ENCODE results near the gene LPO. TPM values are rescaled to one million over a fixed set of nuclear protein-coding genes. Genes with fewer than 3 reads are reported as not detected.

Gene LPO
- total RNA-seq, 1 experiment from 2014 or later, result not detected

- no peak for DNase-seq
- Histone ChIP-seq H3K4me1 (no peaks in the 10 kb centered on the region), H3K4me3 (no peak overlapping the region), H3K27me3 (peaks cover 12% of the 10 kb centered on the region), H3K27ac (no peak overlapping the region), H3K9me3 (replicated peaks) (no peaks in the 10 kb centered on the region), H3K36me3 (no peaks in the 10 kb centered on the region)
These were observed 23.8 kb downstream of the LPO start for GRCh38 chr17:58262149-58262548.

DNA sequence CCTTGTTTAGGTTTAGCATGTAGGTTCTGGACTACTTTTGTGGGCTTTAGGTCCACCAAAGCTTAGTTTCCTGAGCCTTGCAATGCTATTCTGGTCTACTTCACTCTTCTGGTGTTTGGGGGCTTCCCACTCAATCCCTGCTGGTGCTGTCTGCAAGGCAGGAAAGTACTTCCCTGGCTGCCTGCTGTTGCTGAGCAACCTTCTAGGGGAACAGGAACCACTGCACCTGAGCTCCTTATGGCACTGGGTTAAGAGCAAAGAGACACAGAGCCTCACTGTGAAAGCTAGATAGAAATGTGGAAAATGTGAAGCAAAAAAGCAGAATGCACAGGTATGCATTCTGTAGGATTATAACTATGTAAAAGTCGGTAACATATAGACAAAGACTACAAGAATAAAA, 25.4 kb downstream of the LPO start:
- Histone ChIP-seq H3K9me3 (replicated peaks) (no peaks in the 10 kb centered on the region), H3K27ac (no peak overlapping the region), H3K27me3 (peaks cover 12% of the 10 kb centered on the region), H3K36me3 (no peaks in the 10 kb centered on the region), H3K4me3 (no peak overlapping the region), H3K4me1 (no peaks in the 10 kb centered on the region)
- DNase-seq, result no peak

DNA sequence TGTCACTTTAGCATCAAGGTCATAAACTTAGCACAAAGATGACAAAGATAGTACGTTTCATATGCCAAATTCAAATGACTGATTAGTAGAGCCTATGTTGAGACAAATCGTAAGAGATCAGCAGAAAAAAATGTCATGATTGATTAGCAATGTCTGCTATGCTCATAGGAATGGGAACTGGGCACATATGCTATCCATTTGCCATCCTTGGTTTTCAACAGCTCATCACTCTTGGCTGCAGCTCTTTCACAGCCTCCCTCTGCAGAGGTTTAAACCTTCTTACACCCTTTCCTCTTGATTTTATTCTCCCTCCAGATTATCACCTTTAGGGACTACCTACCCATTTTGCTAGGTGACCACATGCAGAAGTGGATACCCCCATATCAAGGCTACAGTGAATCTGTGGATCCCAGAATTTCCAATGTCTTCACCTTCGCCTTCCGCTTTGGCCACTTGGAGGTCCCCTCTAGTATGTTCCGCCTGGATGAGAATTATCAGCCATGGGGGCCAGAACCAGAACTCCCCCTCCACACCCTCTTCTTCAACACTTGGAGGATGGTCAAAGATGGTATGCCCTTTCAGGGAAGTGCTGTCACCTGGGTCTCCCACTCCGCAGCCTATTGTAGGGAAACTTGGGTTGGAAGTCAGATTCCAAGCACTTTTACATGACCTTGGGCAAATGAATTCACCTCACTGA, 26.2 kb downstream of the LPO start:
- H3K4me3 ChIP-seq, result no peak overlapping the region
- no peak overlapping the region for H3K27ac ChIP-seq
- H3K27me3 ChIP-seq, result peaks cover 12% of the 10 kb centered on the region
- H3K36me3 ChIP-seq, result no peaks in the 10 kb centered on the region
- no peak for DNase-seq
- H3K4me1 ChIP-seq, result no peaks in the 10 kb centered on the region
- no peaks in the 10 kb centered on the region for H3K9me3 ChIP-seq (replicated peaks)

DNA sequence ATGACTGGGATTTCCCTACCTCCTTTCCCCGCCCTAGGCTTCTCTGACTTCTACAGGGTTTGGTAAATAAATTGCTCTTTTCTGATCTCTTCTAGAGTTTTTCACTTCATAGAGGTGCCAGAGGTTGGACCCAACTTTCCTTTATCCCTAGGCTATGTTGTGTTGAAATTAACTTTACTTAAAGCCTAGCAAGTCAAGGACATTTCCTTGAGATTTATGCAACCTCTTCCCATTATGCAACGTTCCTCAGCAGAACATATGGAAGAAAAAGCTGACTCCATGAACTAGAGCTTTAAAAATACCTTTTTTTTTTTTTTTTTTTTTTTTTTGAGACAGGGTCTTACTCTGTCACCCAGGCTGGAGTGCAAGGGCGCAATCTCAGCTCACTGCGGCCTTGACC, 26.9 kb downstream of the LPO start:
- Histone ChIP-seq H3K9me3 (replicated peaks) (no peaks in the 10 kb centered on the region), H3K36me3 (no peaks in the 10 kb centered on the region), H3K27me3 (peaks cover 12% of the 10 kb centered on the region), H3K4me1 (no peaks in the 10 kb centered on the region), H3K27ac (no peak overlapping the region), H3K4me3 (no peak overlapping the region)
- no peak for DNase-seq

DNA sequence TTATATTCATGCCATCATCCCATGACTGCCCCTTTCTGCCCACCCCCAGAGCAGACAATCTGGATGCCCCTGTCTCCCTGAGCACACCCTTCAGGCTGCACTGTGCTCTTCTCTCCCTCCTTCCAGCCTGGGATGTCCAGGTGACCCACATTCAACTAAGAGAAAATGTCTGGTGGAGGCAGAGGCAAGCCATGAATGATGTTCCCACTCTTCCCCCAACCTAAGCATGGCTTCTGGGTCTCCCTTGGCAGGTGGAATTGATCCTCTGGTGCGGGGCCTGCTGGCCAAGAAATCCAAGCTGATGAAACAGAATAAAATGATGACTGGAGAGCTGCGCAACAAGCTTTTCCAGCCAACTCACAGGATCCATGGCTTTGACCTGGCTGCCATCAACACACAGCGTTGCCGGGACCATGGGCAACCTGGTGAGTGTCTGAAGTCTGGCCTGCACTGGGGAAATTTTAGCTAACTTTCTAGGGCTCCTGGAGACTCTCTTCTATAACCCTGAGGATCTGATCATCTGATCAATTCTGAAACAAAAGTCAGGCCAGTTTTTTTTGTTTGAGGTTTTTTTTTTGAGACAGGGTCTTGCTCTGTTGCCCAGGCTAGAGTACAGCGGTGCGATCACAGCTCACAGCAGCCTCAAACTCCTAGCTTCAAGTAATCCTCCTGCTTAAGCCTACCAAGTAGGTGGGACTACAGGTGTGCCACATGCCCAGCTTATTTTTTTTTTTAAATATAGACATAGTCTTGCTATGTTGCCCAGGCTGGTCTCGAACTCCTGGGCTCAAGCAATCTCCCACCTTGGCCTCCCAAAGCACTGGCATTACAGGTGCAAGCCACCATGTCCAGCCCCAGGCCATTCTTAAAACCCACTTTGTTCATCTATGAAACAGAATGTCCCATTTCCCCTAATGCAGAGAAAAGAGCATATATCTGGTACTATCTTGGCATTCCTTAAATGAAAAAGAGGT, 27.8 kb downstream of the LPO start:
- Histone ChIP-seq H3K27ac (no peak overlapping the region), H3K27me3 (peaks cover 12% of the 10 kb centered on the region), H3K36me3 (no peaks in the 10 kb centered on the region), H3K9me3 (replicated peaks) (no peaks in the 10 kb centered on the region), H3K4me1 (no peaks in the 10 kb centered on the region), H3K4me3 (no peak overlapping the region)
- DNase-seq, result no peak

DNA sequence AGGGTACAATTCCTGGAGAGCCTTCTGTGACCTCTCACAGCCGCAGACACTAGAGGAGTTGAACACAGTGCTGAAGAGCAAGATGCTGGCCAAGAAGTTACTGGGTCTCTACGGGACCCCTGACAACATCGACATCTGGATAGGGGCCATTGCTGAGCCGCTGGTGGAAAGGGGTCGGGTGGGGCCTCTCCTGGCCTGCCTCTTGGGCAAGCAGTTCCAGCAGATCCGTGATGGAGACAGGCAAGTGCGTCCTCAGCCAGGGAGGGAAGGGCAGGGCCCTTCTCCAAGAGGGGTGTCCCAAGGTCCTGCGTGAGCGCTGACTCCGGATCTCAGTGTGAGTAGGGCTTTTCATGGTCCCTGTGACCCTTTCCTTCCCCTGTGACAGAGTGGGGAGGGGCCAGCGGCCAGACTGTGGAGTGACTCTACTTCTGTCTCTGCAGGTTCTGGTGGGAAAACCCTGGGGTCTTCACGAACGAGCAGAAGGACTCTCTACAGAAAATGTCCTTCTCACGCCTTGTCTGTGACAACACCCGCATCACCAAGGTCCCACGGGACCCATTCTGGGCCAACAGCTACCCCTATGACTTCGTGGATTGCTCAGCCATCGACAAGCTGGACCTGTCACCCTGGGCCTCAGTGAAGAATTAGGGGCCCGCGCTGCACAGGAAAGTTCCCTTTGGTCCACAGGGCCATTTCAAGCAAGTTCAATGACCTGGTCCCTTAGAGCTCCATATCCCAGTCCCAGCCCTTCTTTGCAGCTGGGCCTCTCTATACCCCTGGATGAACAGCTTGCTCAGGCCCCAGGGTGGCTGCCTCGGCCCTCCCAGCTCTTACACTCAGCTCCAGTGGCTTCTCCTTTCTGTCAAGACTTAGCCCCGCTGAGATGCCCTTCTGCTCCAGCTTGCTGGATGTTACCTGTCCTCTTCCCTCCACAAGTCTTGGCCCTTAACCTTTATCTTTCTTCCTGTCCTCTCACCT, 29.3 kb downstream of the LPO start:
- H3K36me3 ChIP-seq, result no peaks in the 10 kb centered on the region
- DNase-seq, result no peak
- H3K27ac ChIP-seq, result no peak overlapping the region
- no peaks in the 10 kb centered on the region for H3K4me1 ChIP-seq
- no peaks in the 10 kb centered on the region for H3K9me3 ChIP-seq (replicated peaks)
- peaks cover 6% of the 10 kb centered on the region; the same call in 1 of the 2 replicates for H3K27me3 ChIP-seq
- no peak overlapping the region for H3K4me3 ChIP-seq

DNA sequence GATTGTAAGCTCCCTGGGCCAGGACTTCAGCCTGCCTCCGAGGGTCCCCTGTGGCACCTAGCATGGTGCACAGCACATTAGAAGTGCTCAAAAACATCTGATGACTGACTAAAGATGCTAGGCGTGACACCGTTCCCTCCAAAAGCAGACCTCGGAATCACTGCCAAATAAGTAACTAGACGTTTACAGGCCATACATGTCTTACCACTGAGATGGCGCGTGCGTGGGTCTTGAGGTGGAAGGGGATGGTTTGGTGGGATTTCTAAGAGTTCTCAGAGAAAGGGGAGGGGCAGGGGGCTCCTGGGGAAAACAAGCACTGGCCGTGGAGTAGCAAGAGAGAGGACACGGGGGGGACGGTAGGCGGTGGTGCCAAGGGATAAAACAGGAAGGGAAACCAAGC, 29.9 kb downstream of the LPO start:
- Histone ChIP-seq H3K36me3 (no peaks in the 10 kb centered on the region), H3K4me3 (no peak overlapping the region), H3K9me3 (replicated peaks) (no peaks in the 10 kb centered on the region), H3K27ac (no peak overlapping the region), H3K4me1 (no peaks in the 10 kb centered on the region), H3K27me3 (peaks cover 6% of the 10 kb centered on the region; the same call in 1 of the 2 replicates)
- no peak for DNase-seq

DNA sequence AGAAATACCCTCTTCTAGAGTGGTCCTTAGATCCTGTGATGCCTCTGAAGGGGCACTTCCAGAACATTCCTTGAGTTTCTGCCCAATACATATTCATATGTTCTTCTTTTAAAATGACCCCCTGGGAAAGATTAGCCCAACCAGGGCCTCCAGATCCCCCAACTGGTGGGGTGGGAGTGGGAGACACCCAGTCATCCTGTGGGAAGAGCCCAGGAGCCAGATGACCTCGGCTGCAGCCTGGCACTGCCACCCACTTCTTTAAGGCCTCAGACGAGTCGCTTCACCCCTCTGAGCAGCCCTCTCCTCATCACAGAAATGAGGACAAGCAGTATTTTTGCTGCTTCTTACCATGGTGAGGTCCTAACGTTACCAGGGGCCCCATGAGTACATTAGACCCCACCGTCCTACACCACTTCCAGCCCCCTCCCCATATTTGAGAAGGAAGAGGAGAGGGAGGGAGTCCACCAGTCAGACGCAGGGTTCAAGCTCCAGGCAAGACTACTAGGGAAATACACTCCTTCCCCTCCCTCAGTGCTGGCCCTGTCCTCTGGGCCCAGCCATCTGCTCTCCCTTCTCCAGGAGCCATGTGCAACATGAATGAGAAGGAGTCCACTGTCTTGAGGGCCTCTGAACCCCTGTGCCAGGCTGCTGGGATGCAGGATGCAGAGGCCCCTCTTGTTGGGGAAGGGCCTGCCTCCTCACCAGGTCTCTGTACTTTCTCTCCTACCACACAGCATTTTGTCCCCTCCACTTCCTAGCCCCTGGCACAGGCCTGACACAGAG, 30.6 kb downstream of the LPO start:
- no peak overlapping the region for H3K4me3 ChIP-seq
- no peaks in the 10 kb centered on the region for H3K36me3 ChIP-seq
- no peaks in the 10 kb centered on the region for H3K4me1 ChIP-seq
- DNase-seq, result no peak
- H3K9me3 ChIP-seq (replicated peaks), result no peaks in the 10 kb centered on the region
- no peak overlapping the region for H3K27ac ChIP-seq
- H3K27me3 ChIP-seq, result peaks cover 4% of the 10 kb centered on the region; the same call in 1 of the 2 replicates

- H3K36me3 ChIP-seq, result no peaks in the 10 kb centered on the region
- H3K27ac ChIP-seq, result no peak overlapping the region
- no peaks in the 10 kb centered on the region for H3K4me1 ChIP-seq
- no peaks in the 10 kb centered on the region for H3K9me3 ChIP-seq (replicated peaks)
- no peak overlapping the region for H3K4me3 ChIP-seq
- DNase-seq, result no peak
- no peaks in the 10 kb centered on the region; the same call in 1 of the 2 replicates for H3K27me3 ChIP-seq
These were observed 31.3 kb downstream of the LPO start for GRCh38 chr17:58269557-58270291.

DNA sequence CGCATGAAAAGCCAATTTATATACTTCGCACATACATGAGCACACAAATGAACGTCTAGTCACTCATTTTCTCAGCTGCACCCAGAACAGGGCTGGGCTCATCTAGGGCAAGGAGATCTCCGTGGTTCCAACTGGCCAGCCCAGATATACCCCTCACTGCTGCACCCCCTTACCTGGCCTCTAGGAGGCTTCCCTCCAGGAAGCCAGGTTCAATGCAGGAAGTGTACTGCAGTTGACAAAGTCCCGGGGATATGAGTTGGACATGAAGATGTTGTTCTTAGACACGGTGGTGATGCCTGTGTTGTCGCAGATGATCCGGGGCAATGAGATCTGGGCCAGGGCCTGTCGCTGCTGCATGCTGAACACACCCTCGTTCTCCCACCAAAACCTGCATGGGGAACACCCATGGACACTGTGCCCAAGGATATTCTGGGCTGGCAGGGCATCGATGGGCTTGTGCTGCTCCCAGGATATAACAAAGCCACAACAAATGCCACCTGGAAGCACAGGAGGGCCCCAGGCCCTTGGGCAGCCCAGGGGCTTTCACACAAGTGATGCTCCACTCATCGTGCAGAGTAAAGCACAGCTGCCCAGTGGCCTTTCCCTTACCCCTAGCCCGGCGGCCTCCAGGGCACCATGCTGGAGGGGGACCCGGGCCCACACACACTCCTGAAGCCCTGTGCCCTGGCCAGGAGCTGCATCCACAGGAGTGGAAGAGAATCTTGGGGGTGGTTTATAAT, 32.3 kb downstream of the LPO start:
- H3K27me3 ChIP-seq, result no peaks in the 10 kb centered on the region
- no peaks in the 10 kb centered on the region for H3K9me3 ChIP-seq (replicated peaks)
- no peaks in the 10 kb centered on the region for H3K4me1 ChIP-seq
- no peak overlapping the region for H3K4me3 ChIP-seq
- no peak overlapping the region for H3K27ac ChIP-seq
- DNase-seq, result no peak
- no peaks in the 10 kb centered on the region for H3K36me3 ChIP-seq

DNA sequence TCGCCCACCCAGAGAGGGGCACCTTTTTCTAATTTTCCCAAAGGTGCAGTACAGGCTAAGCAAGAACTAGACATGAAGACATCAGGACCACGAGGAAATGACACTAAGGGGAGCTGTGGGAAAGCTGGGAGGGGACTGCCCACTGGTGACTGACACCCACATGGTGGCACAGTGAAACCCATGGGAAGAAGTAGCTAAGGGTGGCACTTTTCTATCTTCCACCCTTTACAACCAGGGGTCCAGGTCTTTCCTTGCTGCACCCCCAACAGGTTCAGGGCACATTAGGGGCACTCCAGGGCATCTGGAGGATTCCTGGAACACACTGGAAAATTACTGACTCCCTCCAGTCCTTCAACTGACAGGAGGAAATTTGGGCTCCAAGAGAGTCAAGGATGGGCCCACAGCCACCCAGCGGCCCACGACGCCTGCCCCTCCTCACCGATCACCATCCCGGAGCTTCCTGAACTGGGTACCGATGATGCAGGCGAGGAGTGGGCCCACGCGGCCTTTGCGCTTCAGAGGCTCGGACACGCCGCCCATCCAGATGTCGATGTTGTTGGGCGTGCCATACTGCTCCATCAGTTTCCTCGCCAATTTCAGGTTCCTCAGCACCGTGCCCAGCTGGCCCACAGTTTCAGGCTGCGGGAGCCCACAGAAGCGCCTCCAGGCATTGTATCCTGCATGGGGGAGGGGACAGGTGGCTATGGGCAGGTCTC, 33.0 kb downstream of the LPO start:
- Histone ChIP-seq H3K9me3 (replicated peaks) (no peaks in the 10 kb centered on the region), H3K4me1 (no peaks in the 10 kb centered on the region), H3K36me3 (no peaks in the 10 kb centered on the region), H3K27me3 (no peaks in the 10 kb centered on the region), H3K4me3 (no peak overlapping the region), H3K27ac (no peak overlapping the region)
- no peak for DNase-seq

Data from SJCRH30 (cell line).